HG03565 (cell line): Measurements from ENCODE around the gene CDK14.
"Not testable (repeated sequence)": the region's sequence is repeated elsewhere in the genome, so short reads cannot be mapped to it uniquely, and the experiment has no call there.

Experiments
- ATAC-seq: cut with Tn5 transposase; IDR thresholded peaks from one replicate; pipeline ENCODE4 v1.9.1; 2021; ENCODE audit warnings: mild to moderate bottlenecking, moderate library complexity; ENCODE audit not compliant: unreplicated experiment

The CDK14 gene

GRCh38 chr7:90713628-90714027 is 117.5 kb downstream of the CDK14 start:
- no peak for ATAC-seq

GRCh38 chr7:90715067-90715466 is 118.9 kb downstream of the CDK14 start:
- peak; percentile 62 for ATAC-seq

- ATAC-seq = no peak
Observed at GRCh38 chr7:90717296-90718060, 121.4 kb downstream of the CDK14 start.

- no peak for ATAC-seq
Observed at GRCh38 chr7:90719155-90719554, 123.0 kb downstream of the CDK14 start.

GRCh38 chr7:90720984-90721760 is 125.1 kb downstream of the CDK14 start:
- no peak for ATAC-seq

- no peak for ATAC-seq
Observed at GRCh38 chr7:90721869-90722431, 125.8 kb downstream of the CDK14 start.

GRCh38 chr7:90723233-90723632 is 127.1 kb downstream of the CDK14 start:
- ATAC-seq = no peak

GRCh38 chr7:90723866-90724265 is 127.7 kb downstream of the CDK14 start:
- ATAC-seq = no peak

- no peak for ATAC-seq
Observed at GRCh38 chr7:90726120-90726519, 130.0 kb downstream of the CDK14 start.

GRCh38 chr7:90726623-90727022 is 130.5 kb downstream of the CDK14 start:
- ATAC-seq = no peak

GRCh38 chr7:90727412-90727811 is 131.3 kb downstream of the CDK14 start:
- ATAC-seq = no peak

GRCh38 chr7:90728568-90728967 is 132.4 kb downstream of the CDK14 start:
- ATAC-seq = peak; percentile 71

- not testable (repeated sequence) for ATAC-seq
Observed at GRCh38 chr7:90735611-90736280, 139.6 kb downstream of the CDK14 start.

GRCh38 chr7:90736316-90736715 is 140.2 kb downstream of the CDK14 start:
- no peak for ATAC-seq

GRCh38 chr7:90736968-90737939 is 141.1 kb downstream of the CDK14 start:
- peak; percentile 96 for ATAC-seq

- no peak for ATAC-seq
Observed at GRCh38 chr7:90738249-90738648, 142.1 kb downstream of the CDK14 start.

- no peak for ATAC-seq
Observed at GRCh38 chr7:90739716-90740115, 143.6 kb downstream of the CDK14 start.

GRCh38 chr7:90740386-90740785 is 144.3 kb downstream of the CDK14 start:
- no peak for ATAC-seq

GRCh38 chr7:90743626-90744025 is 147.5 kb downstream of the CDK14 start:
- ATAC-seq = no peak

- no peak for ATAC-seq
Observed at GRCh38 chr7:90747516-90747915, 151.4 kb downstream of the CDK14 start.
